HL-60 (cell line): Measurements from ENCODE around the gene ODAM.

Experiments used
- CTCF ChIP-seq: IDR thresholded peaks from one replicate; pipeline ENCODE4 v1.5.1; 2011; ENCODE audit warnings: low read length, control low read depth, inconsistent platforms; ENCODE audit not compliant: insufficient read depth
- GABPA ChIP-seq: IDR thresholded peaks from 2 replicates; pipeline ENCODE4 v1.6.1; 2012; ENCODE audit warnings: low read depth
- POLR2AphosphoS5 ChIP-seq: IDR thresholded peaks from 2 replicates; pipeline ENCODE4 v1.6.1; 2012; ENCODE audit warnings: low read depth
- REST ChIP-seq: IDR thresholded peaks from 2 replicates; pipeline ENCODE4 v1.6.1; 2012; ENCODE audit warnings: low read depth; ENCODE audit not compliant: insufficient replicate concordance
- SPI1 ChIP-seq: IDR thresholded peaks from 2 replicates; pipeline ENCODE4 v1.6.1; 2012; ENCODE audit warnings: low read depth, mild to moderate bottlenecking, borderline replicate concordance

GRCh38 chr4:70183168-70183939, 12.2 kb upstream of the ODAM start:
- TF ChIP-seq CTCF (peak; percentile 43), REST (no peak), POLR2AphosphoS5 (no peak), SPI1 (no peak), GABPA (no peak)
